Measurements from ENCODE around the gene SLC35E2B.
A peak's percentile ranks its signal among the peaks of the same experiment; 100 is the strongest.
"Not testable (repeated sequence)": the region's sequence is repeated elsewhere in the genome, so short reads cannot be mapped to it uniquely, and the experiment has no call there.

- peak; percentile 25 to 76 (median 43) for TF ChIP-seq CTCF (IDR thresholded peaks at IDR 0.05)
- not testable (repeated sequence) for TF ChIP-seq EP300 (IDR thresholded peaks at IDR 0.05; ENCODE audit: low read depth)
Observed at GRCh38 chr1:1724035-1724864, 31.7 kb upstream of the SLC35E2B start, which contains the start of gene CDK11A.

Measured in transverse colon (tissue), 3 donors.